ENCODE measurements around the gene TRPV6.

Gene TRPV6

DNA sequence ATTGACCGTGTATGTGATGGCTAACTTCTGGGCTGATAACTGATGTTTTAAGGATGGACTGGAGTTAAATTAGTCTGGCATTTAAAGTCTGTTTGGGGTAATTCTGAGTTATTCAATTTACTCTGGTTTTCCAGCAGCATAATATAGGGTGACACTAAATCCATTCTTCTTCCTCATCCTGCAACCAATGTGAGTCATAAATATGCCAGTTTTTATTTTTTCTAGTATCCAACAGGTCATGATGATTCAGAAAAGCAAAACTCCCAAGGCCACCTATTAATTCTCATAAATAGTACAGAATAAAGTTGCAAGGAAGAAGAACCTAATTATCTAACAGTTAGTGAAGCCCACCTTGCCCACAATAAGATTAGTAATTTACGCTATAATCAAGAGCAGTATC is 38.2 kb downstream of the TRPV6 start:
- H3K4me3 ChIP-seq (ENCODE audit: low read length): no peak overlapping the region
- TF ChIP-seq ZNF274 (IDR thresholded peaks at IDR 0.05; ENCODE audit: low read depth, low read length): no peak

DNA sequence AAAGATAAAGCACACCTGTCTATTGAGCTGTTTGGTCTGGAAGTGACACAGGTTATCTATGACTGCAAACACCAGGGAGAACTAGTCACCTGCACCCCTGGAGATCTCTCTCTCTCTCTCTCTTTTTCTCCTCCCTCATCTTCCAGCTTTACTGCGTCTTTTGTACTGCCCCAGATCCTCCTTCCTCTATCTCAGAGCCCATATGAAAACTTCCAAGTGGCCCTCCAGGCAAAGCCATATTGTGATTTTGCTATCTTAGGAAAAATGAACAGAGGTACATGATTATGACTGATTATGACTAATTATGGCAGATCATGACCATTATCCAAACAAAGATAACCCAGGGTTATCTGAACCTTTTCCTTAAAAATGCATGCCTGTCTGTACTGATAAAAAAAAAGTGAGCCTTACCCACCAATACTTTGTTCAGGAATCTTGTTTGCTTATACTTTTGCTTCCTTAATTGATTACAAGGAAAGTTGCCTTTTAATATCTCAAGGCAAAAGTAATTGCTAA is 43.2 kb downstream of the TRPV6 start:
- no peak for TF ChIP-seq ZNF274 (IDR thresholded peaks at IDR 0.05; ENCODE audit: low read depth, low read length)

DNA sequence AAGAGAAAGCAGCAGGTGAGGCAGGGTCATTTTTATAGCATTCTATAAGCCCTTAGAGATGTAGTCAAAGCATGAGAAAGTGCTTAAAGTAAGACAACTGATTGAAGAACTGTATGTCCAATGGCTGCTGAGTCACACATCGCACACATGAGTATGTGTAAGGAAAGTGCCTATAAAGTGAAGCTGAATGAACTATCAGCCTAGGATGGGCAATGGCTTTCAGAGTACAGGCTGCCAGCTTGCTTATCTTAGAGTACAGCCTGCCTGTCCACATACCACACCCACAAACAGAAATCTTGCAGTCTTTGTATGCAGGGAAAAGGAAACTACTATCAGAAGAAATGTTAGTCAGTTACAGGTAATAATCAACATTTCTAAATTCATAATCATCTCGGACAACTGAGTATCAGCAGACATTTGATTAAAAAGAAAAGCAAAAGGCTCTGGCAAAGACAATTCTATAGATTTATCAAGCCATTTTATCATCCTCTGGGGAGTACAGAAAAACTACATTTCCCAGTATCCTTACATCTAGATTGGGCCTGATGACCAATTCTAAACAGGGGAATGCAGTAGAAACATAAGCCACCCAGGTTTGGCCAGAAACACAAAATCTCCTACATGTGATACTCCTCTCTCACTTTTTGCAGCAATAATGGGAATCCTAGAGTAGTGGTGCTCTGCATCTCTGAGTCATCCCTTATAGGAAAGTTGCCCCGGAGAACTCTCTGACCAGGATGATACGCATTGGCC is 46.9 kb downstream of the TRPV6 start:
- no peak overlapping the region for H3K4me3 ChIP-seq (ENCODE audit: low read length)
- TF ChIP-seq ZNF274 (IDR thresholded peaks at IDR 0.05; ENCODE audit: low read depth, low read length): no peak

More for the DNA sequence above, 43.2 kb downstream of the TRPV6 start:
- H3K4me3 ChIP-seq (ENCODE audit: low read length): no peak overlapping the region

DNA sequence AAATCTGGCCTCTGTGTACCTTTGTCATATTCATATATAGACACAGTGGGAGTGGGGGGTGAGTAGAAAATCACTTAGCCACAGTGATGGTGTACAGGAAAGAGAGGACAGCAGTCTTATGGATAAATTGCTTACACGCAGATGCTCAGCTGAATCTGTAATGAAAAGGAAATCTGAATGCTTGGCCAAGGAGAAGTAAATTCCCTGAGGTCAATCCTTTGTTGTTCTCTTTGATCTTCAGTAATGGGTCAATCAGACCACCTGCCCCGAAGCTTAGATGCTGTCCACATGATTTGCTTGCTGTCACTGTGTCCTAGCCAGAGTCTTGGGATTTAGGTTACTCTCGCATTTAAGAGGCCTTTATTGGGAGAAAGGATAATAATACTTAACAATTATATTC is 49.1 kb downstream of the TRPV6 start:
- TF ChIP-seq ZNF274 (IDR thresholded peaks at IDR 0.05; ENCODE audit: low read depth, low read length): no peak
- no peak overlapping the region for H3K4me3 ChIP-seq (ENCODE audit: low read length)

DNA sequence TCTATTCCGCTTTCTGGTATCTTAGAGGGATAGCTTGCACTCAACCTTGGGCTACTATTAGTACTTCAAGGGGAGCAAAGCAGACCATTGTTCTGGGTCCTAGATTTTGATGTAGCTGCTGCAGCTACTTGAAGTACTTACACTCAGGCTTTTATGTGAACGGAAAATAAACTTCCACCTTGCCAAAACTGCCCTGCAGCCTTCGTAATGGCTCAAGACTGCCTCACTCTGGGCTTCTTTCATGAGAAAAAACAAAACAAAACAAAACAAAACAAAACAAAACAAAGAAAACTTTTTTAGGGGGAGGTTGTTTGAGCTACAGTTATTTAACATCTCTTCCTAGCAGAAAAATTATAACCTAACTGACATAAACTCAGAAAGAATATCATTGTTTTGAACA is 50.1 kb downstream of the TRPV6 start:
- no peak overlapping the region for H3K4me3 ChIP-seq (ENCODE audit: low read length)
- TF ChIP-seq ZNF274 (IDR thresholded peaks at IDR 0.05; ENCODE audit: low read depth, low read length): no peak

DNA sequence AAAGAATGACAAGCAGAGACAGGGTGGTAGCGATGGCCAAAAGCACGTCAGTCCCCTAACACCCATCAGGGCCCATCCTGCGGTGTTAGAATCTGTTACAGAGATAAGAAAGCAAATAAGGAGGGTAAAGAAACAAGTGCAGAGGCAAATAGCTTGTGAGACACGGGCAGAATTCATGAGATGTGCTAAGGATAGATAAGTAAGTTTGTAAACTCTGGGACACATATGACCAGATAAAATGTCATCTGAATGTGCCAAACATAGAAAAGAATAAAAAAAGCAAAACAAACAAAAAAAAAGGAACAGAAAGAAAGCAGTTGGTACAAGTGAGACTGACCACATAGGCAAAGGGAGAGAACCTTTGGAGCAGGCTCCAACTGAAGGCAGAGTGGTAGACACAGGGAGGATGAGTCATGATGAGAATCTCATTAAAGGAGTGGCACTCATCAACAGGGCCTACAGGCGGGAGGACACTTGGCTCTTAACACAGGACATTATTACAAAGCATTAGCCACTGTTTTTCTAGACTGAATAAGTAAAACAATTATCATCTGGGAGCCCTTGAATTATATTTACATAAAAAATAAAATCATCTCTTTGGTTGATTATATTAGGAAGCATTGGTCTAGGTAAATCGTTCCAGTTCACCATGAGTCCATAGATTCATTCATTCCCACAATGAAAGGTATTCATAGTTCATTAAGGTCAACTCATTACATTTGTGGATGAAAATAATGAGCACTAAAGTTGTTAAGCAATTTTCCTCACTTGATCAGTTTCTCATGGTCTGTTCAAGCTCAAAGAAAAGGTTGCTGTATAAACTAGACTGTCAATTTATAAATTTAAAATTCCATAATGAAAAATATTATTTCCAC is 52.1 kb downstream of the TRPV6 start:
- H3K4me3 ChIP-seq (ENCODE audit: low read length): no peak overlapping the region
- no peak for TF ChIP-seq ZNF274 (IDR thresholded peaks at IDR 0.05; ENCODE audit: low read depth, low read length)

DNA sequence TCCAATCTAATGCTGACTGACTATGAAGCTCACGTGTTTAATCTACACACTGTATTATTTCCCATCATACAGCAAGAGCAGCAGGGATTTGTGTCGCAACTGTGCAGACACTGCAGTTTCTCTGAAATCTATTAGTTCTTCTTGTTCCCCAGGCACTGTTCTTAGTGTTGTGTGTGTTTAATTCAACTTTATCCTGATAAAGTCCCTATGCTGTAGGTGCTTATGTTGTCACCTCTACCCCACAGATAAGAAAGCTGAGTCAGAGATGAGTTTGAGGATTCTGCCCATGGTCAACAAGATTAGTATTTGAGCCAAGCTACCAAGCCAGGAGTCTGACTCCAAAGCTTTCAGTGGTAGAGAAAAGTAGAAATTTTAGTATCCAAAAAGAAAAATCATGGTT is 53.1 kb downstream of the TRPV6 start:
- H3K4me3 ChIP-seq (ENCODE audit: low read length): no peak overlapping the region
- no peak for TF ChIP-seq ZNF274 (IDR thresholded peaks at IDR 0.05; ENCODE audit: low read depth, low read length)

DNA sequence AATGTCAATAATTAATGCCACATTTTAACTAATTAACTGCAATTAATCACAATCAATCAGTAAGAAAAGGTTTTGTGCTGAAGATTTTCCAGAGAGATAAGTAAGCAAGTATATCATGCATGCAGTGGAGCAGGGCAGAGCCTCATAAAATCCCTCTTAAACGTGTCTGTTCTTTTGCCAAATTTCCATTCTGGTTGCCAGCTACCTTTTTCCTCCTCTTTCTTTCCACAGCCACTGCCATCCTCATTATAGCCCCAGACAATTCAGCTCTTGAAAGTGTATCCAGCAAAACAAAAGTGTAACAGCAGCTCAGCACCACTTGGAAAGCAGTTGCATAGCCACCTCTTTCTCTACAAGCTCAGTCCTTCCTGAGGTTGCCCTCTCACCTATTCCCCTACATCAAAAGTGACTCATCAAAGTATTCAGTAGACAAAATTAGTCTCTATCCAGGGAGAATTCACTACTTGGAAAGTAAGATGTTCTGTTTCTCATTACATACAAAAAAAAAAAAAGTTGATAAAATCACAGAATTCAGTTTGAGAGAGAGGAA is 57.5 kb downstream of the TRPV6 start:
- H3K4me3 ChIP-seq (ENCODE audit: low read length): no peak overlapping the region
- no peak for TF ChIP-seq ZNF274 (IDR thresholded peaks at IDR 0.05; ENCODE audit: low read depth, low read length)

DNA sequence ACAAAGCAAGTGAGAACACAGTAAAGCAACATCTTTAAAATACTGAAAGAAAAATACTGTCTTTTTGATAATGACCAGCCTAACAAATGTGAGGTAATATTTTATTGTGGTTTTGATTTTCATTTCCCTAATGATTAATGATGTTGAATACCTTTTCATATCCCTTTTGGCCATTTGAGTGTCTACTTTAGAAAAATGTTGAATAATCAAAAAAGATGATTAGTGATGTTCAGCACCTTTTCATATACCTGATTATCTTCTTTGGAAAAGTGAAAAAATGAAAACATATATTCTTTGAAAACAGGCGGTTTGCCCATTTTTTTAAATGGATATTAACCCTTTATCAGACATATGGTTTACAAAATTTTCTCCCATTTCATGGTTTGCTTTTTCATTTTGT is 62.8 kb downstream of the TRPV6 start:
- TF ChIP-seq ZNF274 (IDR thresholded peaks at IDR 0.05; ENCODE audit: low read depth, low read length): no peak

More for the DNA sequence above, 62.8 kb downstream of the TRPV6 start:
- H3K4me3 ChIP-seq (ENCODE audit: low read length): no peak overlapping the region

All from GM08714 (cell line).